Cerebellar cortex (tissue), 1 donor: Measurements from ENCODE around the gene ADGRG6.
"Not testable (repeated sequence)": the region's sequence is repeated elsewhere in the genome, so short reads cannot be mapped to it uniquely, and the experiment has no call there.

ENCODE experiments used
- DNase-seq: peaks from one replicate; pipeline ENCODE4 v3.0.0-alpha.2; 2015; ENCODE audit warnings: low spot score

ADGRG6 gene

DNA sequence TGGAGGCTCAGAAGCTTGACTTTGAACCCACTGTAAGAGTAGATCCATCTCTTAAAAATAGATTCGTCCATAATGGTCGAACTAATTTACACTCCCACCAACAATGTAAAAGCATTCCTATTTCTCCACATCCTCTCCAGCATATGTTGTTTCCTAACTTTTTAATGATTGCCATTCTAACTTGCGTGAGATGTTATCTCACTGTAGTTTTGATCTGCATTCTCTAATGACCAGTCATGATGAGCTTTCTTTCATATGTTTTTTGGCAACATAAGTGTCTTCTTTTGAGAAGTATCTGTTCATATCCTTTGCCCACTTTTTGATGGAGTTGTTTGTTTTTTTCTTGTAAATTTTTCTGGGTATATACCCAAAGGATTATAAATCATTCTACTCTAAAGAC lies 44.4 kb downstream of the ADGRG6 start:
- DNase-seq, result not testable (repeated sequence)

DNA sequence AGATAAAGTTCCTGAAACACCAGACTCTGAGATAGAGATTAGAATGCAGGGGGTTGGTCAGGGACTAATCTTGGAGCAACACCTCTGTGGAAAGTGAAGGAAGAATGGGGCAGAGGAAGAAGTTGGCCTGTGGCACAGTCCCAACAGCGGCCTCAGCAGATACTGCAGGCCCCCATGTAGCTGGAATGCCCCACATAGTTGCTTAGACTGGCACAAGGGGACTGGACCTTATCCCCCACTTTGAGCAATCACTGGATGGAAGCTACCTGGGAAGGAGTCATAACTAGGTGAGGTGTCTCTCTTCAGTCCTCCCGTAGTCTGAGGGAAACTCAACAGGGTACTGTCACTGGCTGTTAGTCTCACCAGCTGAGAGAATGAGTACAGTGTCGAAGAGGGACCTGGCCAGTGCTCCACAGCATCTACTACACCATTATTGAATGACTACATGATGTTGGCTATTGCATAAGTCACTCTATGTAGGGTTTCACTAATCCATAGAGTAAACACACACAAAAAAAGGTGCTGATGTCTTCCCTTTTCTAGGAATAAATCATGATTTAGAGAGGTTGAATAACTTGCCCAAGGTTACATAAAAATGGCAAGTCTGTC lies 47.5 kb downstream of the ADGRG6 start:
- no peak for DNase-seq

DNA sequence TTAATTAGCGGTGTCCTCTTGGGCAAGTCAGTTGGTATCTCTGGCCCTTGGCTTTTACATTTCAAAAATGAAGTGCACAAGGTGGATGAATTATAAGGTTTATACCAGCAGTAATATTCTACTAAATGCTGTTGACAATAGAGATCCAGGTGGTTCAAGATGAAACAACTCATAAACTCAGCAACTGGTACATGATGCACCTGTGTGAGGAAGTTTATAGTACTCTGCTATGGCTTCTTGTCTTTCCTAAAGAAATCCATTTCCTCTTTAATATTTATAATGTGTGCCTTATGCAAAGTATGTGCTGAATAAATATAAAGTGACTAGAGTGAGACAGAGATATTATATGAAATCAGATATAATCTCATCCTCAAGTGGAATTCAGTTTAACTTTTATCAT lies 48.5 kb downstream of the ADGRG6 start:
- no peak for DNase-seq

DNA sequence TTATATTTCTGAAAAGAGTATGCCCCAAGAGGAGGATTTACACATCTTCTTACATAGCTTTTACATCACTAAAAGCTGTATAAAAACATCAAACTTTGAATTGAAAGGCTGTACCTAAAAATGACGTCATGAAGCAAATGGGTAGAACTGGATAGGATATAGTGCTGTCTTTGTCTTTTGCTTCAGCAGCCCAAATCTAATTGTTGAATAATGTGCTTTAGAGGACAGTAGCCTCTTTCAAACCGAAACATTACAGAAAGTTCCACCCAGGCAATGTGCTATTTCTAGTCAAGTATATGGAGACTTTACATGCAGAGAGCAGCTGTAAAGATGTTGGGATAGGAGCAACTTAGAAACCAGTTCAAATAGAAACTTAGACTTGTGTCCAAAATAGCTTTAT lies 51.9 kb downstream of the ADGRG6 start:
- DNase-seq, result no peak

DNA sequence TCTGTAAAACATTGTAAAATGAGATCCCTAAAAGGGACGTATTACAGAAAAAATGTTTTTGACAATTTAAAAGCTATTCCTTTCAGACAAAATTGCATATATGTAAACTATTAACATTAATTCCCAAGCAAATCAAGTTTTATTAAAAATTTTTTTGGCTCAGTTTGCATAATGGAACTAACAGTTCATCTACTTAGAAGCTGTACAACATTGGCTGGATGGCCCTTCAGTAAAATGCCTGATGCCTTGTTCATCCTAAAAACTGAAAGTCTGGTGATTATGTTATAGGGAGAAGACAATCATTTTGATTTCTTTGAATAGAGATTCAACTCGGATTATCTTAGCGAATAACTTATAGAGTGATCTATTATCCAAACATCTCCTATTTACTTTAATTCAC lies 52.8 kb downstream of the ADGRG6 start:
- no peak for DNase-seq

DNA sequence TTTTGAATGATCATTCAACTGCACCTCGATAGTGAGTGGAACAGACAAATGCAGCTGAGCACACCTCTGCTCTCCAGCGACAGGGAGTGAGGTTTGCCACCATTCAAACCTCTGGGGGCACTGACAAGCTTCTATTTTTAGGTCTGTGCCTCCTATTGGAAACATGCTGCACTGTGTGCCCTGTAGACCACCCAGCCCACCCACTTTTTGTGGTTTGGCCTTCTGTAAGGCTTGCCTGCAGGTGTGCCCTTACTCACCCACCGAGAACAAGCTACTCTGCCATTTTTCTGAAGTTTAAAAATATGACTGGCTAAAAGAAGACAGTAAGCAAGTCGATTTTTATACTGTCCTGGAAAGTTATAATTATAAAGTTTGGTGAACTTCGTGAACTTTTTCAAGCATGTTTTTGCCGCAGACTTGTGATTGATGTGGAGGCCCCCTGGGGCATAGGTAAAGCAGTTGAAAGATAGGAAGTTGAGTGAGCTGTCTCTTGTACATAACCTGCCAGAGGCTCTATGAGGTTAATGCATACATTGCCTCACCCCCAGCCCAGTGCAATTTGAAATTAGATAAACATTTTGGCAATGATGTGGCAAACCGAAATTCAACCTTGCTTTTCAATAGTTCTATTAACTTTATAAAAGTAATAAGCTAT lies 53.8 kb downstream of the ADGRG6 start:
- no peak for DNase-seq

DNA sequence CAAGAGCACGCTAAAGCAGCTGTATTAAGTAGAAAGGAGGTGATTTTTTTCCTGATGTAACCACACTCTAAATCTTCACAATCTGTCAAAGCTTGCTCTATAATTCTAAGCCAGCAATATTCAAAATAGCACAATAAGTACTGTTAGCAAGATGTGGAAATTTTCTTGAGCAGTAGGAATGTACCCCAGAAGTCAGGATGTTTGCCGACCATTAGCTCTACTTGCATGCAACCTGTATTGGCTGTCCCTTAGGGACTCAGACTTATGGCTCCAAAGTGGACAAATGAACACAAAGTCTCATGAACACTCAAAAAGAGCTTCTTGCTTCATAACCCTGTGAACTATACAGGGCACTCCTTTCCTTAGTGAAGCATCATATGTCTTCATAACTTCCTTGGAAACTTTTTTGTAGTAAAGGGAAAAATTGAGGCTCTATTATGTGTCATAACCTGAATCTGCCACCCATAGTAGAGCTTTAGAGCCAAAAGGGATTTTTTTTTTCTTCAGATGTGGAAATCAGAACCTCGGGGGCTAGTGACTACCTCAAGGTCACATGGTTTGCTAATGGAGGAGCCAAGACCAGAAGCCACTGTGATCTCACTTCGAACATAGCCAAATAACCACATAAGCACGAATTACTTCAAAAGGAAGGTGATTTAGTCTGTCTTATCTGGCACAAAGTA lies 54.5 kb downstream of the ADGRG6 start:
- DNase-seq, result no peak

DNA sequence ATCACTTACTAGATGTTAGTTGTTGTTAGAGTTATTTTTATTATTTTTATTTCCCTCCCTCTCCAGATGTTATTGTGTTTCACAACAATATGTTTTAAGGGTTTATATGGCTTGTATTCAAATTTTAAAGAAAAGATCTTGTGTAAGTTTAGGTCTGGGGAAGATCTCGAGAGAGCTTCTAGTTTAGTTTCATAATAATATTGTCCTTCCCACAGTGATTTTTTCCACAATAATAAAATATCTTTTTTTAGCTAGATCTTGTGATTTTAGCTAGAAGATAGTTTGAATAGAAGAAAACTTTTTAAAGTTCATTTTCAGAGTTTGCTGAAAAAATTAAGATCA lies 55.0 kb downstream of the ADGRG6 start:
- no peak for DNase-seq

DNA sequence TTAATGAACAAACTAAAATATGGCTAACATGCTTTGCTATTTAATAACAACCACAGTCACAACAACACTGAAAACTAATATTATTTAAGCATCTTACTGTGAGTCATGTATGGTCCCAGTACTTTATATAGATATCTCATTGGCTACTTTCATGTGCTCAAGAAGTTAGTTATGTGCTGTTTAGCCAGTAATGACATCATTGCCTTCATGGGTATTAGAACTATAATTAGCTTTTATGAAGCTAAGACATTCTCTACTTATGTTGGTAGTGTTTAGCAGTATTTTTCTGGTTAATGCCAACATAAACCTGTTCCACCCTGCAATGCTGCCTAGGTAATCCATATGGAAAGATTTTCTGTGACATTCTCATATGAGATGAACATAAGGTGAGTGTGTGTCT lies 56.1 kb downstream of the ADGRG6 start:
- no peak for DNase-seq

DNA sequence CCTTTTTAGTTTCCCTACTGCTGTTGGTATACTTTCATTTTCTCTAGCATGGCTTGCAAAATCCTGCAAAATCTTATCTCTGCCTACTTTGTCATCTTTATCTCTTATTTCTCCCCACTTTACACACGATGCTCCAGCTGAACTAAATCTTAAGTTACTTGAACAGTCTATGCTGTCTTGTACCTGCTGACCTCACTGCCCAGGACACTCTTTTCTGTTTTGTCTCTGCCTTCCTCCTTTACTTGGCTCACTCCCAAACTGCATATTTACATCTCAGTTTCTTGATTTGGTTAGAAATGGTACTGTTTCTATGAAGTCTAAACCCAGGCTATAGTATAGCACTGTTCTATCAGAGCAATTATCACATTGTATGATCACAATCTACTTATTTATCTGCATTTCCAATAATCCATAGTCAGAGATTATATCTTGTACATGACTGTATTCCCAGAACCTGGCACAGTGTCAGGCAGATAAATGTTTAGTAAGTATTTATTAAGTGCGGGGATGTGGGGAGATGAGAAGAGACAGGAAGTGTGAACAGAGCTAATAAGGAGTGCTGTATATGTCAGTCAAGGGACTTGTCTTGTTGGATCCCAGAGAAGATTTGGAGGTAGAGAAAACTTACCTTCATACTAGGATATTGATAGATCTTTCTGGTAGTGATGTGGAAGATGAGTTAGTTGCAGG lies 57.6 kb downstream of the ADGRG6 start:
- DNase-seq, result no peak

DNA sequence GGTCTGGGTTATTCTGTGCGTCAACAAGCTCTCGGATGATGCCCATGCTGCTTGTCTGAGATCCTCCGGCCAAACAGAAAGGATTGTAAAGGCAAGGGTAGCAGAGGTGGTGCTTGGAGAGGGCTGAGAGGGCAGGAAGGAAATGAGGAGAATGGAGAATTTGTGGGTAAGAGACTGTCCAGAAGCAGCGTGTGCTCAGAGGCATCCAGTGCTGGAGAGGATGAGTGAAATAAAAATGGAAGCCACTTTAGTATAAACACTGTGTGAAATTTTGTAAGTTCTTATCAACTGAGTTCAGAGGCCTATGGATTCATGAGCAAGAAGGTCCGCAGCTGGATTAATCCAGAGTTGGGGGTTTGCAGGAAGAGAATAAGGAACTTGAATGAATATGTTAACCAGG lies 59.5 kb downstream of the ADGRG6 start:
- no peak for DNase-seq

DNA sequence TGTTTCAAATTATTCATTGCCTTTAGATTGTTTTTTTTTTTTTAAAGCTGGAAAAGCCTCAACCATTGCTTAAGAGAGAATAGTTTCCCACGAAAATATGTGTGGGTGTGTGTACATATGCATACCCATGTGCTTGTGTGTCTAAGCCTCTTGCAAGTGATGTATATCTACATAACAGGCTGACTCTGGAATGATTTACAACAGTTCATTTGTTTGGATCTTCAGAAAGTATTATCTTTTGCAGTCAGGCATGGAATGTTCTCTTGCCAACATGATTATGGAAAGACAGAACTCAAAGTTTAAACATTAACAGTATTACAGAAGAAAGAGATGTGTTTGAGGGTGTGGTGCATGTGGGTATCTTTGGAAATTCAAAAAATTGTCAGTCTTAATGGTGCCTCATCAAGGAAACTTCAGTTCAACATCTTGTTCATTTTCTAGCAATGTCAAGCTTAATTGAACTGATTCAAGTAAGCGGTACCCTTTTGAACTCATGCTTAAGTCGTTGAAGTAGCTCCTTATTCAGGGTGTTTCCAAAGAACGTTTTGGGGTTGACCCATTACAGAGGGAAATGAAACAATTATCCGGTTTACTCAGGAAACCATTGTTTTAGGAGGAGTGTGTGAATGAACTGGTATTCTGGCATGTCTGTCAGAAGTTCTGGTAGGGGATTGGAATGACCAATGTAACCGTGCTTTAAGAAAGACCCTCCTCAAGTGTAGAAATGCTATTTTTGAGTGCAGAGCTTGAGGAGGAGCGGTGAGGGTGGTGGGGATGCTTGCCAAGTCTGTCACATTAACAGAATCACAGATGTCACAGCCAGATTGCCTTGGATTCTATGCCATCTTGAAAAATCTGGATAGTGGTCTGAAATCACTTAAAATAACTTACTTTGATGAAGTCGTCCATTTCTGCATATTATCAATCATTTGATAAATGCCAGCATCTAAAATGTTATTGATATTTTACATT lies 60.3 kb downstream of the ADGRG6 start:
- no peak for DNase-seq

DNA sequence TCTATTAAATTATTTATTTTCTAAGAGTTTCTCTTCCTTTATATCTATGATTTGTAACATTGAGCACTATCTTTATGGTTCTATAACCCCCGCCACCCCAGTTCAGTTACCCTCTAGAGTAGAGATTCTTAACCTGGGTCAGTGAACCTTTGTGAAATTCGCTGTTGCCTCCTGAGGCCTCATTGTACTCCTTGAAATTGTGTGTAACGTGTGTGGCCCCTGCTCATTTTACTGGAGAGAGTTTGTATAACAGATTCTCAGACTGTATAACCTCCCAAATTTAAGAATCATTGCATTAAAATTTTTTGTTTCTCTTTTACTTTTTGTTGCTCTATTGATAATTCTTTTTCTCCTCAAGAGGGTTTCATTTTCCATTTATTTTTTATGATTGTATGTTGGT lies 65.3 kb downstream of the ADGRG6 start:
- DNase-seq, result no peak

DNA sequence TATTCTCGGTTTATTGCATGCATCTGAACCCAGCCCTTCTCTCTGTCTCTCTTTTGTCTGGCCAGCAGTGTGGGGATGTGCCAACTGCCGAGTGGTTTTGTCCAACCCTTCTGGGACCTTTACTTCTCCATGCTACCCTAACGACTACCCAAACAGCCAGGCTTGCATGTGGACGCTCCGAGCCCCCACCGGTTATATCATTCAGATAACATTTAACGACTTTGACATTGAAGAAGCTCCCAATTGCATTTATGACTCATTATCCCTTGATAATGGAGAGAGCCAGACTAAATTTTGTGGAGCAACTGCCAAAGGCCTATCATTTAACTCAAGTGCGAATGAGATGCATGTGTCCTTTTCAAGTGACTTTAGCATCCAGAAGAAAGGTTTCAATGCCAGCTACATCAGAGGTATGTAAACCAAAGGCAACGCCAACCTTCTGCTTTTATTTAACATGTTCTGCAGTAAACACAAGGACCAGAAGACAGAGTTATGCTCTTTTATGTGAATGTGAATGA lies 65.8 kb downstream of the ADGRG6 start:
- DNase-seq, result no peak

DNA sequence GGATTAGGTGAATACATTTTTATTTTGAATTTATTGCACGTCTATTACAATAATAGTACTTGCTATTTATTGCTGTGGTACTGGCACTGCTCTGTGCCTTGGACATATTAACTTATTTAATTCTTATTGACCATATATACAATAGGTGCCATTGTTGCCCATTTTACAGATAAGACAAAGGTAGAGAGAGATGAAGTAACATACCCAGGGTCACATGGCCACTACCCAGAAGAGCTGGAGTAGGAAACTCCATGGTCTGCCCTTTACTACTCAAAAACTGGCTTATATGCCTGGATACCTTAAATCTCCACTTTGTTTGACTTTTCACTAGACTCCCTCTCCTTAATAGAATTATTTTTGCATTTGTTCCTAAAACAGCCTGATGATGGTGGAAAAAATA lies 67.5 kb downstream of the ADGRG6 start:
- no peak for DNase-seq

DNA sequence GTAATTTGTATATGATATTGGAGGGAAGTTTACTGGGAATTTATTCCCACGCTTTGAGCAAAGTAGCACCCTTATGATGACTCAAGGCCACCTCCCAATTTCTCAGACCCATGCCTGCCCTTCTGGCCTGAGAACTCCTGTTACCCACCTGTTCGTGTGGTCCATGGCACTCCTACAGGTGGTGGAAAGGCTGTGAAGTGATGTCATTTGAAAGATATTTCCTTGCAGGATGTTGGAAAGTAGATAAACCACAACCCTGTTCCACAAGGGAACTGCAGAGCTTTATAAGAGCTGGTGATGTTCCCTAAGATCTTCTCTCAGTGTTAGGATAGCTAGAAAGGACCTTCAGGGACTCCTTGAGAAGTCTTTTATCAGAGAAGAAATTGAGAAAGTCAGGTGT lies 70.5 kb downstream of the ADGRG6 start:
- DNase-seq, result no peak

DNA sequence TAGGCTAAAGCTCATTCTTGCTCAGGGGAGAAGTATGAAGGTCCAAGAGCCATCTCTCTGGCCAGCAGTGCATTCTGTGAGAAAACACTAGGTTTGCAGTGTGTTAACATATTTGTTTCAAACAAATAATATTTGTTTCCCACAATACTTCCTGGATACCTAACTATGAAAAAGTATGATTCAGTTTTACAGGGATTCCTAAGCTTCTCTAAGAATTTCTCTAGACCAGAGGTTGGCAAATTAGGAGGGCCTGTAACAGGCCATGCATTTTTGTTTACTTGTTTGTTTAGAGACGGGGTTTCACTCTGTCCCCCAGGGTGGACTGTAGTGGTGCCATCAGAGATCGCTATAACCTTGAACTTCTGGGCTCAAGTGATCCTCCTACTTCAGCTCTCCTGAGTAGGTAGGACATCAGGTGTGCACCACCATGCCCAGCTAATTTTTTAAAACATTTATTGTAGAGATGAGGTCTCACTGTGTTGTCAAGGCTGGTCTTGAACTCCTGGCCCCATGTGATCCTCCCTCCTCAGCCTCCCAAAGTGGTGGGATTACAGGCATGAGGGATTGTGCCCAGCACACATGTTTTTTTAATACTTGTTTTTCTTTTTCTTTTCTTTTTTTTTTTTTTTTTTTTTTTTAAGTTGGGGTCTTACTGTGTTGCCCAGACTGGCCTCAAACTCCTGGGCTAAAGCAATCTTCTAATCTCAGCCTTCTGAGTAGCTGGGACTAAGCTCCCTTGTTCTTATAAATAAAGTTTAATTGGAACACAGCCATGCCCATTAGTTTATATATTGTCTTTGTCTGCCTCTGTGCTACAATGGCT lies 71.7 kb downstream of the ADGRG6 start:
- DNase-seq, result no peak

DNA sequence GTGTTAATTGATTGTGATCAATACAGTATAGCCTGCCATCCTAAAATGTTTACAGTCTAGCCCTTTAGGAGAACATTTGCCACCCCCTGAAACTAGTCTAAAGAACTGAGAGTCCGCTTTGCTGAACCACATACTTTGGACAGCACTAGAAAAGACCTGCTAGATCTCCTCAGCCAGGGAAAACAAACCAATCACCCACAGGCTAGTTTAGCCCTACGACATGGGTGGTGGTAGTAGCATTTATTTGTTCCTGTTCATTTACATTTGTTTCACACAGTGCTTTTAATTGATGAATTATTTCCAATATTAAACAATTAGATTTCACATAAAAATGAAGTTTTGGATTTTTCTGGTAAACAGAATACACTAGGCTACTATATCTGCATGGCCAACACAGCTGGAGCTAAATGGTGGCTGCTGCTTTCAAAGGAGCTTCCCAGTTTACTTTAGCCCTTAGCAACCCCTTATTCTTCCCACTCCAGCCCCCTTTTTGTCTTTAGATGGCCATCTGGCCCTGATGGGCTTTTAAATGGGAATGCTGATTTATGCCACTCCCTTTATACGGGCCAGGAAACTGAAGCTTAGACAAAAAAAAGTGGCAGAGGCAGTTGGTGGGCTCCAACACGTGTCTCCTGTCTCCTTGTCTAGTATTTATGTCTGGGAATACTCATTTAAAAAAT lies 72.4 kb downstream of the ADGRG6 start:
- no peak for DNase-seq

DNA sequence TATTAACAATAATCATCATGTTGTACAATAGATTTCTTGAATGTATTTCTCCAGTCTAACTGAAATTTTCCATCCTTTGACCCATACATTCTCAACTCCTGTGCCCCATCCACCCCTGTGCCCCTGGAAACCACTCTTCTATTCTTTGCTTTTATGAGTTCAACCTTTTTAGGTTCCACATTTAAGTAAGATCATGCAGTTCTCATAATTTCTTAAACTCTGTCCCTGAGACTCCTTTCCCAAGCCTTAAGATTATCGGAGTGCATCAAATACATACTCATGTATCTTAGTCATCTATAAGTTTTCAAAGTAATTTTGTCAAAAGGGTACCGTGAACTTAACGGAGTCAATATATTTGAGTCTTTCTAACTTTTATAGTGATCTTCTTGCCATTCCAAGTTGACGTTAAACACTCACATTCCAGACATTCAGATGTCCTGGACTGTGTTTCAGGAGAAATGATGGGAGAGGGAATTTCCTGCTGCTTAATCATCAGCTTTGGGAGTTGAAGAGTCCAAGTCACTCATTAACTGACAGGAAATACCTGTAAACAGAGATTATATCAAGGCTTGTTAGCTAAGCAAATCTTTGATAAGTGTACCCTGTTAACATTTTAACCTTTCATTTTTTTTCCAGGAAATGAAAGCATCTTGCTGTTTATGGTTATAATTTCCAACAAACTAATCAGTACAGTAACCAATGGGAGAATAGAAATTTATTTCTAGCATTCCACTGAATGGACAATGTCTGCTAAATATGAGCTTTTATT lies 73.3 kb downstream of the ADGRG6 start:
- peak; percentile 10 for DNase-seq

DNA sequence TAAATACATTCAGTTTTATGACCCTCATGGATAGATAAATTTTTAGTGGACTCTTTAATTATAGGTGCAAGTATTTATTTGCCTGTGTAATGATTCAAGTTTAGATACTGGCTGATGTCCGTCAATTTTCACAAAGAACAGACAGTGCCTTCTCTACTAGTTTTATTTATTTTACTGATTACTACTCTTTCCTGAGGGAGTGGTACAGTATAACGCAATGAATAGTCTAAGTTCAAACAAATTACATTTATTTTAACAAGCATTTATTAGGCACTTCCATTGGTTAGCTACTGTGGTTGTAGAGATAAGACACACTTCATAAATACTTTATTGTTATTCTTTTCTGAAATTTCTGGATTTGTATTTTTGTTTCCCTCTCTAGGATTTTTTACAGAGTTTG lies 74.3 kb downstream of the ADGRG6 start:
- no peak for DNase-seq
